Measurements from ENCODE around the gene VHLL. TPM values are rescaled to one million over a fixed set of nuclear protein-coding genes. Genes with fewer than 3 reads are reported as not detected.

Gene VHLL
- polyA plus RNA-seq, 3 donors, result not detected

DNA sequence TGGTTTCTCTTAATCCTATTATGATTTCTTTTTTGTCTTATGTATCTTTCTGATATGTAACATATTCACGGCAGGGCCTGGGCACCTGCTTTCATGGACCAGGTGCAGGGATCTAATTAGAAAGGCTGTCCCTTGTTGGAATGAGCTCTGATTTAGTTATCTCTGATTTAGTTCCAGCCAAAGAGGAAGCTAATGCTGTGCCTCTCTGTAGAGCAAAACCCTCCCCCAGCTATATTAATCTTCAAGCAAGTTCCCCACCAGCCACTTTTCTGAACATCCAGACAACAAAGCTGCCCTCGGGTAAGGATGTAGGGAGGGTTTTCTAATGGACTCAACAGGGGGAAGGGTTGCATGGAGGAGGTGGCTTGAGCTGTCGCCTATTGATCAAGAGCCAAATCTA lies 45.3 kb upstream of the VHLL start:
- intact Hi-C loops (cut with micrococcal nuclease), result no loop called here
- H3K9me3 ChIP-seq (replicated peaks in 1 of 2; ENCODE audit: control insufficient read depth in 1 of 2, insufficient read depth in 1 of 2, low read length in 2 of 2), result no peaks in the 10 kb centered on the region
- no peak overlapping the region for H3K4me3 ChIP-seq (replicated peaks in 1 of 3; ENCODE audit: low read depth in 2 of 3, low read length in 3 of 3)
- H3K4me1 ChIP-seq (ENCODE audit: control insufficient read depth in 1 of 2, insufficient read depth in 2 of 2, low read length in 2 of 2), result no peaks in the 10 kb centered on the region
- peaks cover 0 to 2% (median 0%) of the 10 kb centered on the region in 7 donors for H3K9me3 Mint-ChIP-seq
- no peaks in the 10 kb centered on the region for H3K79me2 ChIP-seq (ENCODE audit: insufficient read depth, low read length)
- H3K4me1 Mint-ChIP-seq, result no peaks in the 10 kb centered on the region
- peaks cover 6 to 8% of the 10 kb centered on the region in 2 donors for H3K27me3 ChIP-seq (ENCODE audit: control insufficient read depth in 2 of 2, insufficient read depth in 2 of 2, low read length in 2 of 2)
- H3K27me3 Mint-ChIP-seq (ENCODE audit: low read depth in 3 of 3), result peaks cover 9 to 20% (median 10%) of the 10 kb centered on the region in 3 donors
- no peaks in the 10 kb centered on the region for H4K20me1 ChIP-seq (ENCODE audit: insufficient read depth, low read length)
- no peak overlapping the region for H3K27ac Mint-ChIP-seq
- no peak for DNase-seq
- no peak overlapping the region for H3K4me3 Mint-ChIP-seq
- H3K9ac ChIP-seq (ENCODE audit: insufficient read depth, low read length, poor library complexity, severe bottlenecking), result no peak overlapping the region
- WGBS (ENCODE audit: insufficient coverage), result no CpG with 5 or more reads among the region's 3 CpGs
- no peak overlapping the region for H3K27ac ChIP-seq (ENCODE audit: low read depth in 1 of 2, low read length in 2 of 2)
- TF ChIP-seq, protein P1, sequence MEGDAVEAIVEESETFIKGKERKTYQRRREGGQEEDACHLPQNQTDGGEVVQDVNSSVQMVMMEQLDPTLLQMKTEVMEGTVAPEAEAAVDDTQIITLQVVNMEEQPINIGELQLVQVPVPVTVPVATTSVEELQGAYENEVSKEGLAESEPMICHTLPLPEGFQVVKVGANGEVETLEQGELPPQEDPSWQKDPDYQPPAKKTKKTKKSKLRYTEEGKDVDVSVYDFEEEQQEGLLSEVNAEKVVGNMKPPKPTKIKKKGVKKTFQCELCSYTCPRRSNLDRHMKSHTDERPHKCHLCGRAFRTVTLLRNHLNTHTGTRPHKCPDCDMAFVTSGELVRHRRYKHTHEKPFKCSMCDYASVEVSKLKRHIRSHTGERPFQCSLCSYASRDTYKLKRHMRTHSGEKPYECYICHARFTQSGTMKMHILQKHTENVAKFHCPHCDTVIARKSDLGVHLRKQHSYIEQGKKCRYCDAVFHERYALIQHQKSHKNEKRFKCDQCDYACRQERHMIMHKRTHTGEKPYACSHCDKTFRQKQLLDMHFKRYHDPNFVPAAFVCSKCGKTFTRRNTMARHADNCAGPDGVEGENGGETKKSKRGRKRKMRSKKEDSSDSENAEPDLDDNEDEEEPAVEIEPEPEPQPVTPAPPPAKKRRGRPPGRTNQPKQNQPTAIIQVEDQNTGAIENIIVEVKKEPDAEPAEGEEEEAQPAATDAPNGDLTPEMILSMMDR (IDR thresholded peaks at IDR 0.05), result no peak
- H2AFZ ChIP-seq (ENCODE audit: insufficient read depth, low read depth, low read length, poor library complexity, severe bottlenecking), result no peak overlapping the region
- no peaks in the 10 kb centered on the region for H3K36me3 ChIP-seq (replicated peaks in 1 of 2; ENCODE audit: control insufficient read depth in 1 of 2, insufficient read depth in 2 of 2, low read length in 2 of 2)
- H3K36me3 Mint-ChIP-seq, result no peaks in the 10 kb centered on the region
- no peak overlapping the region for H3K4me2 ChIP-seq (replicated peaks; ENCODE audit: extremely low read depth, low read length, poor library complexity, severe bottlenecking)

DNA sequence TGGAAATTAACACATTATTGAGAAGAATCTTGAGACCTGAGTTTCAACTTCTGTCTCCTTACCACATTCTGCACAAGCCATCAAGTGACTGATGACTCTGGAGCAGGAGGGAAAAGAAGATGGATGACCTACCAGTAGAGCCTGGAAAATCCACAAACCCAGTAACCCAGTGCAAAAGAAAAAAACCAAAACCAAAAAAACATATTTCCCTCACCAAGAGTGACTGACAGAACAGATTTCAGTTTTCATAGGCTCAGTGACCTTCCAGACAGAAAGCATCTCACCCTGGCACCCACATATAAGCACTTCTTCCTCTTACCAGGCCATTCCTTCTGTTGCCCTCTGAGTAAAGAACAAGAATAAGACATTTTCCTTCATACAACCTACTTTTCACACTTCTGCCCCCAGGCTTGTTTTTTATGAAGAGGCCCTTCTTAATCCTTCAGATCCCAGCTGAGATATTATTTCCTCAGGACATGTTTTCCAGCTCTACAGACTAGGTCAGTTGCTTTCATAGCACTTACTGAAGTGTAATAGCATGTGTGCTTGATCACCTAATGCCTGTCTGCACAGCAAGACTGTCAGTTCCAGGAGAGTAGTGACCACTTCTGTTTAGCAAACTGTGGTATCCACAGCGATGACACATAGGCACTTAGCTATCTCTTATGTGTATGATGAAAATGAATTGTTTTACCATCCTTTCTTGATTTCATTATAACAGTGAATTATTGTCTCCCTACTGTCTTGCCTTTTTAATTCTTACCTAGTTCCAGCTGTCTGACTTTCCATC lies 43.3 kb upstream of the VHLL start:
- Histone ChIP-seq H3K79me2 (ENCODE audit: insufficient read depth, low read length) (peaks cover 7% of the 10 kb centered on the region), H3K9me3 (replicated peaks in 1 of 2; ENCODE audit: control insufficient read depth in 1 of 2, insufficient read depth in 1 of 2, low read length in 2 of 2) (no peaks in the 10 kb centered on the region), H3K4me2 (replicated peaks; ENCODE audit: extremely low read depth, low read length, poor library complexity, severe bottlenecking) (no peak overlapping the region), H4K20me1 (ENCODE audit: insufficient read depth, low read length) (no peaks in the 10 kb centered on the region), H3K36me3 (replicated peaks in 1 of 2; ENCODE audit: control insufficient read depth in 1 of 2, insufficient read depth in 2 of 2, low read length in 2 of 2) (no peaks in the 10 kb centered on the region), H3K27me3 (ENCODE audit: control insufficient read depth in 2 of 2, insufficient read depth in 2 of 2, low read length in 2 of 2) (peaks cover 4 to 8% of the 10 kb centered on the region in 2 donors), H3K27ac (ENCODE audit: low read depth in 1 of 2, low read length in 2 of 2) (no peak overlapping the region), H3K4me1 (ENCODE audit: control insufficient read depth in 1 of 2, insufficient read depth in 2 of 2, low read length in 2 of 2) (peaks cover 5 to 6% of the 10 kb centered on the region in 2 donors), H2AFZ (ENCODE audit: insufficient read depth, low read depth, low read length, poor library complexity, severe bottlenecking) (no peak overlapping the region), H3K9ac (ENCODE audit: insufficient read depth, low read length, poor library complexity, severe bottlenecking) (no peak overlapping the region), H3K4me3 (replicated peaks in 1 of 3; ENCODE audit: low read depth in 2 of 3, low read length in 3 of 3) (no peak overlapping the region)
- intact Hi-C loops (cut with micrococcal nuclease), result no loop called here
- no peak overlapping the region for H3K27ac Mint-ChIP-seq
- no peaks in the 10 kb centered on the region for H3K36me3 Mint-ChIP-seq
- H3K4me3 Mint-ChIP-seq, result no peak overlapping the region
- no CpG with 5 or more reads among the region's 1 CpG for WGBS (ENCODE audit: insufficient coverage)
- TF ChIP-seq, protein P1 (IDR thresholded peaks at IDR 0.05), result no peak
- peaks cover 4% of the 10 kb centered on the region for H3K4me1 Mint-ChIP-seq
- peaks cover 0 to 2% (median 0%) of the 10 kb centered on the region in 7 donors for H3K9me3 Mint-ChIP-seq
- DNase-seq, result no peak
- peaks cover 8 to 11% (median 9%) of the 10 kb centered on the region in 3 donors for H3K27me3 Mint-ChIP-seq (ENCODE audit: low read depth in 3 of 3)
